Measurements from ENCODE around the gene SHISAL2A.
"Not testable (repeated sequence)": the region's sequence is repeated elsewhere in the genome, so short reads cannot be mapped to it uniquely, and the experiment has no call there.

SHISAL2A gene

DNA sequence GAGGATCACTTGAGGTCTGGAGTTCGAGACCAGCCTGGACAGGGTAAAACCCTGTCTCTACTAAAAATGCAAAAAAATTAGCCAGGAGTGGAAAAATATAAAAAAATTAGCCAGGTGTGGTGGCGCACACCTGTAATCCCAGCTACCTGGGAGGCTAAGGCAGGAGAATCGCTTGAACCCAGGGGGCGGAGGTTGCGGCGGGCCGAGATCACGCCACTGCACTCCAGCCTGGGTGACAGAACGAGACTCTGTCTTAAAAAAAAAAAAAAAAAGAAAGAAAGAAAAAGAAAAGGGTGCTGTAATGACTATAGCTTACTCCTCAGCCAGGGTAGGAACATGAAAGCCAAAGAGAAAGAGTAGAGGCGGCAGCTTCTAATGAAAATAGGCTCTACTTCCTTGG, 60.4 kb downstream of the SHISAL2A start:
- not testable (repeated sequence) for H3K9me3 Mint-ChIP-seq; H3K4me3 Mint-ChIP-seq; DNase-seq (ENCODE audit: low spot score); H3K4me1 Mint-ChIP-seq (ENCODE audit: low read depth); H3K27ac Mint-ChIP-seq; H3K27me3 Mint-ChIP-seq (ENCODE audit: low read depth)
- H3K36me3 Mint-ChIP-seq (ENCODE audit: low read depth) = peaks cover 29% of the 10 kb centered on the region

DNA sequence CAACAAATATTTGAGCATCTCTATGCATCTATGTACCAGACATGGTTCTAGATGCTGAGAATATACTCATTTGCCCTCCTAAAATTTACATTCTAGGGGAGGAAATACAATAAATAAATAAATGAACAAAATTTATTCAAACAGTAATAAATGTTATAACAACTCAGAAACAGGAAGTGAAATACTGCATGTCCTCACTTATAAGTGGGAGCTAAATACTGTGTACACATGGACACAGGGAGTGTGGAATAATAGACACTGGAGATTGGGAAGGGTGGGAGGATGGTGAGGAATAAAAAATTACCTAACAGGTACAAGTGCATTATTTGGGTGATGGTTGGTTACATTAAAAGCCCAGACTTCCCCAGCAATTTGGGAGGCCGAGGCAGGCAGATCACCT, 60.9 kb downstream of the SHISAL2A start:
- H3K27me3 Mint-ChIP-seq (ENCODE audit: low read depth) = no peaks in the 10 kb centered on the region
- no peak for DNase-seq (ENCODE audit: low spot score)
- no peak overlapping the region for H3K4me3 Mint-ChIP-seq
- H3K36me3 Mint-ChIP-seq (ENCODE audit: low read depth) = peaks cover 28% of the 10 kb centered on the region
- H3K27ac Mint-ChIP-seq = no peak overlapping the region
- no peaks in the 10 kb centered on the region for H3K9me3 Mint-ChIP-seq
- peaks cover 15% of the 10 kb centered on the region for H3K4me1 Mint-ChIP-seq (ENCODE audit: low read depth)

GRCh38 chr1:52695627-52696026, 62.7 kb downstream of the SHISAL2A start:
- Mint-ChIP-seq H3K27me3 (ENCODE audit: low read depth) (peaks cover 5% of the 10 kb centered on the region), H3K9me3 (no peaks in the 10 kb centered on the region), H3K4me3 (peak overlapping the region; percentile 13), H3K36me3 (ENCODE audit: low read depth) (peaks cover 26% of the 10 kb centered on the region), H3K4me1 (ENCODE audit: low read depth) (peaks cover 15% of the 10 kb centered on the region), H3K27ac (no peak overlapping the region)
- DNase-seq (ENCODE audit: low spot score) = no peak

DNA sequence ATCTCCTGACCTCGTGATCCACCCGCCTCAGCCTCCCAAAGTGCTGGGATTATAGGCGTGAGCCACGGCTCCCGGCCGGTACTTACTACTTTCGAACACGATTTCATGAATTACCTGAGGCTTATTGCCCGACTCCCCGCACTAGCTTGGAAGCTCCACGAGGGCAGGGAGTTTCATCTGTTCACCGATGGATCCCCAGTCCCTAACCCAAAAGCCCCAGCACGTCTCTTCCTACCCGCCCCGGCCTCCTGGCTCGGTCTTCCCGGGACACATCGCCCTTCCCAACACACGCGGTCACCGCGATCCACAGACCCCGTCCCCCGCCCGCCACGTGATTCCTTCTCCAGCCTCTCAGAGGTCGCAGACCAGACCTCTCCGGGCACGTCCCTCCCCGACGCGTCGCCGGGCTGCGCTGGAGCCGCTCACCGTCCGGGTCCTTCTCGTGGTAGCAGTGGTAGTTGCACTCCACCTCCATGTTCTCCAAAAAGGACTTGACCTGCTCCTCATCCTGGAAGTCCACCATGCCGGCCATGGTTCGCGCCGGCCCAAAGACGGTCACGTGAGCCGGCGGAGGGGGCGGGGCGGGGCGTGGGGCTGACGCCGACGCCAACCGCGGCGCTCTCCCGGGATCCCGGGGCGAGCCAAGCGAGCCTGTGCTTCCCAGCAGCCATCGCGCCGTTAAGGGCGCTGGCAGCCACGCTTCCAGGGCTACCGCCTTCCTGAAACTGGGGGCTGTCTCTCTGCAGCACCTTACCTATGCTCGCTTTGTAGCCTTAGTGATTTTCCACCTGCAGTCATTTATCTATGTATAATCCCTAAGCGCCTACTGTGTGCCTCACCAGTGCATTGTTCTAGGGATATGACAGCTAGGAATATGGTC, 65.1 kb downstream of the SHISAL2A start, which contains the start of gene COA7:
TSS of gene COA7 (minus strand) at position 553 of the 880 bp plus-strand sequence. CDS start at position 532, 21 bp downstream.
- peak; percentile 73 for DNase-seq (ENCODE audit: low spot score)
- no peaks in the 10 kb centered on the region for H3K9me3 Mint-ChIP-seq
- H3K36me3 Mint-ChIP-seq (ENCODE audit: low read depth) = peaks cover 9% of the 10 kb centered on the region
- H3K4me1 Mint-ChIP-seq (ENCODE audit: low read depth) = peaks cover 25% of the 10 kb centered on the region
- peaks cover 5% of the 10 kb centered on the region for H3K27me3 Mint-ChIP-seq (ENCODE audit: low read depth)
- peak within 1 kb of the TSS; percentile 91 for H3K27ac Mint-ChIP-seq
- peak within 1 kb of the TSS; percentile 93 for H3K4me3 Mint-ChIP-seq

DNA sequence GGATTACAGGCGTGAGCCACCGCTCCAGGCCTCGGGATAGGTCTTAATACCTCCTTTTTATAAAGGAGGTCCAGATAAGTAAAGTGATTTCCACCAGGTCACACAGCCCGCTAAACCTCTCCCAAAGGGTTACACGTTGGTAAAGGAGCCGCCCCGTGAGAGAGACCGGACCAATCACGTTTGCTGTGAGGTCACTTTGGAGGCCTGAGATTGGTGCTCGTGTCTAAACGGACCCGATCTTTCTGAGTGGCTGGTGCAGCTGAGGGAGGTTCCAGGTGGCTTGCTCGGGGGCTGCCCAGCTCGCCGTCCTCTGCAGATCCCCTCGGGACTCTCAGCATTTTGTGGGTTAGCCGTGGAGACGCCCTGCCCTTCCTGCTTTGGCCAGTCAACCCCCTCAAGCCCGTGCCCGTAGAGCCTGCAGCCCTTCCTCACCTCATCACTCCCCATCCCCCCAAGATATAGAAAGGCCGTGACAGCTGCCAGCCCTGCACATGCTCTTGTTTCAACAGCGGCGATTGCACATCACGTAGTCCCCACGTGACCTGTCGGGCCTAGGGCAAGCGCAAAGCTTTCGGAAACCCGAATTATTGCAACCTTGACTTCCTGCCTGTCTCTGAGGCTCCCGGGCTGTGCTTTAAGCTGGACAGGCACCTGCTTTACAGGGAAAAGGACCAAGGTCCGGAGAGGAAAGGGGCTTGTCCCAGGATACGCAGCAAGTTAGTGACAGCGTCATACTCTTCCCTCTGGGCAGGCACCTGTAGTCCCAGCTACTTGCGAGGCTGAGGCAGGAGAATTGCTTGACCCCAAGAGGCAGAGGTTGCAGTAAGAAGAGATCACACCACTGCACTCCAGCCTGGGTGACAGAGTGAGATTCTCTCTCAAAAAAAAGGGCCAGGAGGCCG, 70.2 kb downstream of the SHISAL2A start:
- H3K9me3 Mint-ChIP-seq = no peaks in the 10 kb centered on the region
- peak overlapping the region; percentile 93 for H3K4me3 Mint-ChIP-seq

DNA sequence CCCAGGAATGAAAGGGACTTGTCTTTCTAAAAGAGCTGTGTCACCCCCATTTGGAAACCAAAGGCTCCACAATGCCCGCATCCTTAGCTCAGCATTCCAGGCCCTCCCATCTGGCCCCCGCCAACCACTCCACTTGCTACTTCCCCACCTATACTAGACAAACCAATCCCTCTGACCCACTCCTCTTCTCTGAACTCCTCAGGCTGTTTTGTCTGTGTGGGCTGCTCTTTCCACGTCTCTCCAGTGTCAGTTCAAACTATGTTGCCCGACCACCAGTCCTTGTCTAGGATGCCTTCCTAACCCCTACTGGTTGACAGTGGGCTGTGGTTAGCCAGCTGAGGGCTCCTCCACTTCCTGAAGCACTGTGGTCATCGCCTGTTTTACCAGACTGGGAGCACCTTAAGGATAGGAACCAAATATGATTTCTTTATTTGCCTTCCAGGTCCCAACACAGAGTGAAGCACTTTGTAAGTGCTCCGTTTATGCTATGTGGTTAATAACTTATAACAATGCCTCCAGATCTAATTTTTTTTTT, 73.2 kb downstream of the SHISAL2A start:
- Mint-ChIP-seq H3K4me3 (no peak overlapping the region), H3K27me3 (ENCODE audit: low read depth) (peaks cover 13% of the 10 kb centered on the region), H3K9me3 (no peaks in the 10 kb centered on the region), H3K27ac (no peak overlapping the region), H3K36me3 (ENCODE audit: low read depth) (no peaks in the 10 kb centered on the region), H3K4me1 (ENCODE audit: low read depth) (peaks cover 20% of the 10 kb centered on the region)
- DNase-seq (ENCODE audit: low spot score) = no peak

More for the DNA sequence above, 70.2 kb downstream of the SHISAL2A start:
- peak; percentile 84 for DNase-seq (ENCODE audit: low spot score)
- Mint-ChIP-seq H3K27ac (peak overlapping the region; percentile 92), H3K27me3 (ENCODE audit: low read depth) (peaks cover 9% of the 10 kb centered on the region), H3K4me1 (ENCODE audit: low read depth) (peaks cover 25% of the 10 kb centered on the region), H3K36me3 (ENCODE audit: low read depth) (no peaks in the 10 kb centered on the region)
